ENCODE results near the gene KANSL1.

GRCh38 chr17:45994987-45995386 is 198.2 kb downstream of the KANSL1 start:
- no peak for TF ChIP-seq CTCF (IDR thresholded peaks at IDR 0.05; ENCODE audit: low read depth, low read length, poor library complexity, severe bottlenecking)
- no peak for TF ChIP-seq EZH2phosphoT487 (IDR thresholded peaks at IDR 0.05; ENCODE audit: borderline replicate concordance, low read length)

Data from DOHH2 (cell line).